Stimulated activated CD4-positive, alpha-beta T cell treated with anti-CD3 and anti-CD28 coated beads, Interleukin-4, amount 100 ng/mL, for 1 hour (primary cell): ENCODE results near the gene TCP11L1.

Experiments used
- DNase-seq: peaks from one replicate; pipeline ENCODE4 v3.0.0-alpha.2; 2020

TCP11L1 gene, protein sequence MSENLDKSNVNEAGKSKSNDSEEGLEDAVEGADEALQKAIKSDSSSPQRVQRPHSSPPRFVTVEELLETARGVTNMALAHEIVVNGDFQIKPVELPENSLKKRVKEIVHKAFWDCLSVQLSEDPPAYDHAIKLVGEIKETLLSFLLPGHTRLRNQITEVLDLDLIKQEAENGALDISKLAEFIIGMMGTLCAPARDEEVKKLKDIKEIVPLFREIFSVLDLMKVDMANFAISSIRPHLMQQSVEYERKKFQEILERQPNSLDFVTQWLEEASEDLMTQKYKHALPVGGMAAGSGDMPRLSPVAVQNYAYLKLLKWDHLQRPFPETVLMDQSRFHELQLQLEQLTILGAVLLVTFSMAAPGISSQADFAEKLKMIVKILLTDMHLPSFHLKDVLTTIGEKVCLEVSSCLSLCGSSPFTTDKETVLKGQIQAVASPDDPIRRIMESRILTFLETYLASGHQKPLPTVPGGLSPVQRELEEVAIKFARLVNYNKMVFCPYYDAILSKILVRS

DNA sequence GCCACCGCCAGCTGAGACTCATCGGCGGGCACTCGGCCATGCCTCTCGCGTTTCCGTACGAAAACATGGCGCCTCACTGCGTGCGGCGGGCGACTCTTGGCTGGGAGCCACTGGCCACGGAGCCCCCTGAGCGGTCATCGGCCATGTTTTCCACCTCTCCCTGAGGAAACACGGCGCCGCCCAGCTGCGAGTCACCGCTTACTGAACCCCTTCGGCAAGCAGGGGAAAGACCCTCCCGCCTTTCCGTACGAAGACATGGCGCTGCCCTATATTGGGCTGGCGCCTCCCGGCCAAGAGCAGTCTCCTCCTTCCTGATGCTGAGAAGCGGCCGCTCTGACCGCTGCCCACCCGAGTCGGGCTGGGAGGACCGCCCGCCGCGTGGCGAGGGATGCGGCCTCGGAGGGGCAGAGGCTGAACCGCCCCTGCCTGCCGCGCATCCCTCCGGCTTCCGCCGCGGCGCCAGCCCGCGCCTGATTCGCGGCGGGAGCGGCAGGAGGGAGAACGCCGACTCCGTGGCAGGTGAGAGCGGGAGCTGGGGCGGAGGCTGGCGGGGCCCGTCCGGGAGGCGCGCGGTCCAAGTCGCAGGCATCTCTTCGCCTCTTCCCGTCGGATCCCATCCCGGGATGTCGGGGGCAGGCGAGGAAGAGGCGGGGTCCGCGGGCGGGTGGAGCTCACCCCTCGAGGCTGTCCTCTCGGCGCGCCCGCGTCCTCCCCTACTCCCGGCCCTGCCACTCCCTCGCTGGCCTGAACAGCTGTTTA is at the start of gene TCP11L1:
TCP11L1 (plus strand) TSS at position 299 of the 759 bp plus-strand sequence. CDS start 4,202 bp downstream, outside the sequence.
- peak; percentile 81 for DNase-seq

GRCh38 chr11:32990481-32990880 is 48.9 kb upstream of the TCP11L1 start:
- DNase-seq: no peak

DNA sequence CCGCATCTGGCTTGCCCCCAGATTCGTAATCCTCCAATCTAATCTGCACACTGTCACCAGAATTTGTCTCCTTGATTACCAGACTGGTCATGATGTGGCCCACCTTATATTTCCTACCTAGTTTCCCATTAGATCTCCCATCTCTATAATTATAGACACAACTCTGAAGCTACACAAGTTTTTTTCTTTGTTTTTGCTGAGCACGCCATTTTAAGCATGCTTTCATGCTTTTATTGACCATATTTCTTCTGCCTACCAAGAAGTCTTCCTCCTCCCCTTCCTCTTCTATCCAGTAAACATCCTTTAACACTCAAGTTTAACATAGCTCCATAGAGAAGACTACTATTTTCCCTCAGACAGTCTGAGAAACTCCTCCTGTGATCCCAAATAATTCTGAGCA is 47.9 kb upstream of the TCP11L1 start:
- no peak for DNase-seq

GRCh38 chr11:32991898-32992297 is 47.5 kb upstream of the TCP11L1 start:
- DNase-seq: no peak

- DNase-seq: no peak
Measured at GRCh38 chr11:33000181-33000580, 39.2 kb upstream of the TCP11L1 start.

DNA sequence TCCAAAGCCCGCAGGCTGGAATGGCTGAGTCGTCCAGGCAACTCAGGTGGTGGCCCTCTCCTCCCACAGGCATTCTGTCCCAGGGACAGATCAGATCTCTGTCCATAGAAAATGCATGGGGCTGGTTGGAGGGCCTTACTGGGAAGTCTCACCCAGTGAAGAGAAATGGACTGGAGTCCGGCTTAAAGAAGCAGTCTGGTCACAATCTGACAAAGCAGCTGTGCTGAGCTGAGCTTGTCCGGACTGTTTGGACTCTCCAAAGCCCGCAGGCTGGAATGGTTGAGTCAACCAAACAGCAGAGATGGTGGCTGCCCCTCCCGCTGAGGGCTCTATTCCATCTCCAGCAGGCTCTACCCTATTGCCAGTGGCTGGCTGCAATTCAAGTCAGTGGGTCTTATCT is 38.1 kb upstream of the TCP11L1 start:
- no peak for DNase-seq

DNA sequence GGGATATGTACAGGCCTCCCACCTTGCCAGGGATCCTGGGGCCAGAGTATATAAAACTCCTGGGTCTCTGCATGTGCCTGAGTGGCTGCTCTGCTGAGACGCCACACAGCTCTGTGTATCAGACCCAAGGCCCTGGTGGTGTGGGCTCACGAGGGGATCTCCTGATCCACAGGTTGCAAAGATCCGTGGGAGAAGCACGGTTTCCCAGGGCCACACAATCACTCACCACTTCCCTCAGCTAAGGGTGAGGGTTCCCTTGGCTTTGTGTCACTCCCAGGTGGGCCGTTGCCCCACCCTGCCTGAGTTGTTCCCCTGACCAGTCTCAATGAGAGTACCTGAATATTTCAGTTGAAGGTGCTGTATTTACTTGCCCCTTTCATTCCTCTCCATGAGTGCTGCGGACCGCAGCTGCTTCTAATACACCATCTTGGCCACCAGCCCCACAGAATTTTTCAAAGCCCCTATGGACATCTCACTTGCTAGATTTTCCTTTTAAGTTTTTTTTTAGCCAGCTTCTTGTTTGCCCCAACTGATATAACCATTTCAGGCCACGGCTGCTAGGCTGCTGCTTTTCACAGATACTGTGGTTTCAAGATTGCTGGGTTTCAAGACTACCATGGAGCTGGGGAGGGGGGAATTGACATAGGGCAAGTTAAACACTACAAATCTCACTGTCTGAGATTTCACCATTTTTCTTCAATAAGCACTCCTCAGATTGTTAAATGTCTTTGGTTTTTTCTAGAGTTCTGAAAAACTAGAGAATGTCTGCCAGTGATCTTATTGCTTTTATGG is 37.4 kb upstream of the TCP11L1 start:
- no peak for DNase-seq

DNA sequence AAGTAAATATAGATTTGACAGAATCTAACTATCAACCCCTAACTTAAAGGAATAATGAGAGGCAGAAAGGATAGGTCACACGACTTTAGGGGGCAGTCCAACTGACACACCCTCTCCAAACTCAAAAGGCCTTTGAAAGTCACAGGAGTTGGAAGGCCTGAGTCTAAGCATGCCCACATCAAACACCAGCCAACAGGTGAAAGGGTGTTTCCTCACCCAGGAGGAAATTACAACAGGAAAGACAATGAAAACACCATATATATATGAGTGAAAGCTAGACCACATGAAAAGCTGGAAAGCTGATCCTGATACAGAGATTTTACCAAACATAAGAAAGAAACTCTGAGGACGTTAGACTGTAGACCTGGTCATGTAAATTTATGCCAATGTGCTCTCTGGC is 34.2 kb upstream of the TCP11L1 start:
- DNase-seq: no peak

GRCh38 chr11:33006010-33006409 is 33.4 kb upstream of the TCP11L1 start:
- DNase-seq: no peak

- no peak for DNase-seq
Measured at GRCh38 chr11:33013755-33014154, 25.6 kb upstream of the TCP11L1 start.

- peak; percentile 81 for DNase-seq
Measured at GRCh38 chr11:33015621-33016551, 23.5 kb upstream of the TCP11L1 start, which contains the start of gene DEPDC7. DEPDC7 (plus strand) TSS chr11:33015878; CDS start chr11:33015956, 78 bp downstream.

DNA sequence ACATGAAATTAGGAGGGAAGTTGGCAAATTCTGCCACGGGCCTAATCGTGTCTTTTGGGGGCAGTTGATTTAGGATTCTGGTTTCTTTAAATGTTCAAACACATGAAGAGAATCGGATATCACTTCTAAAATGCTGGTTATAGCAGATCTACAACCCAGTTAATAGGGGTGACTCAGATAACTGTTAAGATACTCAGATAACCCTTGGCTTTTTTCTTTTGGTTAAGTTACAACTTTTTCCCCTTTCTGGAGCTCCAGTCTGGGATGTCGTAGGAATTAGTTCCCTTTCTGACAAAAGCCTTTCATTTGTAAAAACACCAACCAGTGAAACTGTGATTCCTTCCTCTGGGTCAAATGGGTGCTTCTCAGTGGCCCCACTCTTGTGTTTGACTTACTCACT is 22.7 kb upstream of the TCP11L1 start:
- DNase-seq: no peak

- DNase-seq: no peak
Measured at GRCh38 chr11:33017478-33017877, 21.9 kb upstream of the TCP11L1 start.

DNA sequence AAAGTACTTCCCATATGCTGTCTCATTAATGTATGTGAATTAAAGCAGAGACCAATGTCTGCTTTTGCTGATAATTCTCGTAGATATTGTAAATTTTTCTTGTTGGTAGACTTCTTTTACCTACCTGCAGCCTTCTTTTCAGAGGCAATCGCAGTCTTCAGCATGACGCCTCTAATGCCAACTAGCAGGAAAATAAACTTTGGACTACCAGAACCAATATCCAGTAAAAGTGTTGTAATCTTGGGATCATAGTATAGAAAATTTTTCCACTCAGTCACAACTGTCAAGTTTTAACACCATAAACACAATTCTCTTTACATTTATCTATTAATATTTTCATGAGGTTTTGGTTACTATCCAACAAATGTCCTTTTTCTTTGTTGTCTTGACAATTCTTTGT is 21.4 kb upstream of the TCP11L1 start:
- no peak for DNase-seq

DNA sequence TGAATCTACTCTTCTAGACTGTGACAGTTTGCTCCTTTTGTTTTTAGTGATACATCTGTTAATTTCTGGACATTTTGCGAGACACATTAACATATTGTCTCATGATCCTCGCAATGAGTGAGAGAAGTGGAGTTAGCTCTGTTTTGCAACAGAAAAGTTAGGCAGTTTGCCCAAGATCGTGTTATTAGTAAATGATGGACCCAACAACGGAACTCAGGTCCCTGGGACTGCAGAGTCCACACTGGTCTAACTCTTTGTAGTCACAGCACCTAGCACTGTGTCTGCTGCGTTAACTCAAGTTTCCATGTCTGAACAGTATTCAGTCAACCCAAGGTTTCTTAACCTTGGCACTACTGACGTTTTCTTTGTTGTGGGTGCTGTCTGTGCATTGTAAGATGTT is 20.5 kb upstream of the TCP11L1 start:
- no peak for DNase-seq

GRCh38 chr11:33021501-33021900 is 17.9 kb upstream of the TCP11L1 start:
- no peak for DNase-seq

DNA sequence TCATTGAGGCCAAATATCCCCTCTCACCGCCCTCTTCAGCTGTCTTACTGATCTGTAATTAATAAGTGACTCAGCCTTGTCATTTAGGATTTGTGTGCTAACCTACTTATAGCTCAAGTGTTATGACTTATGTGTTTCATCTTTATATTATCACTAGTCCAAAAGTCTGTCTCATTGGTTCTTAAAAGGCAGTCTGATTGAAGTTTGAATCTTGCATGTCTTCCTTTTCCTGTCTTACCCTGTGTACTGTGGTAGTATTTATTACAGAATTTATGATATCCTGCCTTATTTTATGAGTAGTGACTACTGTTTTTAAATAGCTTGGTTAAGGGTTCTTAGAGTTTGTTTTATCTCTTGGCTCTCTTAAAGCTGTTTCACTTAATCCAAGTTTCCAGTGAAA is 17.4 kb upstream of the TCP11L1 start:
- no peak for DNase-seq

DNA sequence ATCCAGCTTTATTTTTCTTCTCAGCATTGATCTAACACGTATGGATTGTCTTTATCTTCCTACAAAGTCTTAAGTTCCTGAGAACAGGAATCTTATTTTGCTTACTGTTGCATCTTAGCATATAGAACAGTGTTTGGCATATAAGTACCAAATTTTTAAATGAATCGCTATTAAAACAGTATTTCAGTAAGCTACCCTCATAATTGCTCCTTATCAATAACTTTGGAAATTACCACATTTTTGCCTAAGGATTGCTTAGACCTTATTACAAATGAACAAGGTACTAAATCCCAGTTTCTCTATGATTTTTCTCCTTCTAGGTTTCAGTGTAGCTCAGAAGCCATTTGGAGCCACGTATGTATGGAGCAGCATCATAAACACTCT is 14.0 kb upstream of the TCP11L1 start:
- DNase-seq: no peak

DNA sequence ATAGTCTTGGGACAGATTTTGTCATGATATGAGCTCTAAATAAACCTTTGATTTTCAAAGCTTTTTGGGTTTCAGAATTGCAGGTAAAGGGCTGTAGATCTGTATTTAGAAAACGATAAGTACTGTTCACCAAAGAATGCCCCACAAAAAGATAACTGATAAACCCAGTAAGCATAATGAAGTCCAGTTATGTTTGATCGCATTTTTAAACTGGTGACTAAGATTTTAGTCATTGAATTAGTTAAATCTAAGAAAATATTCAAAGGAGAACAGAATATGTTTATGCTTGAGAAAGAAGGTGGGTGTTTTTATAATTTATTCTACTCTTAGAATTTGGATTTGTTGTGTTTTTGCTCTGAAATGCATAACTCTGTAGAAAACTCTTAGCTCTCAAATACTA is 12.1 kb upstream of the TCP11L1 start:
- no peak for DNase-seq

GRCh38 chr11:33027846-33028536 is 11.4 kb upstream of the TCP11L1 start:
- no peak for DNase-seq

GRCh38 chr11:33028537-33028914 is 10.8 kb upstream of the TCP11L1 start:
- DNase-seq: no peak
